GM19023 (cell line): ENCODE results near the gene NCKAP5.

Experiments
- ATAC-seq: cut with Tn5 transposase; IDR thresholded peaks from one replicate; pipeline ENCODE4 v1.9.1; 2021; ENCODE audit warnings: mild to moderate bottlenecking, moderate library complexity; ENCODE audit not compliant: unreplicated experiment

The NCKAP5 gene

DNA sequence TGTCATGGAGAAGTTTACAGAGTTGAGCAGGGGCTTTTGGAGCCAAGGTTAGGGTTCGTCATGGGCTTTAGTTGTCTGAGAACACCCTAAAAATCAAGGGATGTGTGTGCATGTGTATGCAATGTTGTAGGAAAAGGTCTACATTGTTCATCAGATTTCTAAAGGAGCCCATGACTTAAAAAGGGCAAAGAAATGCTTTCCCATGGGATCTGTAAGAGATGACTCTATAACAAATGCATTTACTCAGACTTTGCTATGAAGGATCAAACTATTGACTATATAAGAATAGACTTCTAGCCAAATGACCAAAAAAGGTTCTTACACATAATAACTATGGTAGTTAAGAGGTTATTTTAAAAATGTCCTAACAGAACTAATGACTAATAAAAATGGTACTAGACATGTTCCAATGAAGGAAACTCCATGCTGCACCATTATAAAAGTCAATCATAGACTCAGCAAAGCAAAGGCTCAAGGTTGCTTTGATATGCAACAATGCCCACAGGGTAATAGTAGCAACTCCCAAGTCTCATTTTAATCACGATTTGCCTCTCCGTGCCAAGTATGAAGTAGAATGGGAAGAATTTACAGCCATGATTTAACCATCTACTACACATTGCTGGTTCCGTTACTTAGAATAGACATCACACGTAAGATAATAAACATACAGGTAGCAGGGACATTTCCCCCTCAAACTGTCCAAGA lies 158.5 kb downstream of the NCKAP5 start:
- no peak for ATAC-seq

DNA sequence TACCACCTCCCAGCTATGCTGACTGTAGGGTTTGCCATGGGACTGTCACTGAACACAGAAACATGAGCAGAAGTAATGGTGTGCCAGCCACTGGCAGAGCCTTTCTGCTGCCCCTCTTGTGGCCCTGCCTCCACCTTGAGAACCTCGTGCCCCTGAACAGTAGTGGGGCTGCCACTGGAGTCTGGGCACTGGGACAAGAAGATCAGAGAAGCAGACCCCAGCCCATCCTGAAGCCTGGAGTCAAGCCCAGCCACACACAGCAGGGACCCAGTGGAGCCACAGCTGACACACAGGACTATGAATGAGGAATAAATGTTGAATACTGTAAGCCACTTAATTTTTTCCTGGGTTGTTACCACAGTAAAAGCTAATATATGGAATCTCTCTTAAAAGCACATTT lies 159.6 kb downstream of the NCKAP5 start:
- no peak for ATAC-seq

DNA sequence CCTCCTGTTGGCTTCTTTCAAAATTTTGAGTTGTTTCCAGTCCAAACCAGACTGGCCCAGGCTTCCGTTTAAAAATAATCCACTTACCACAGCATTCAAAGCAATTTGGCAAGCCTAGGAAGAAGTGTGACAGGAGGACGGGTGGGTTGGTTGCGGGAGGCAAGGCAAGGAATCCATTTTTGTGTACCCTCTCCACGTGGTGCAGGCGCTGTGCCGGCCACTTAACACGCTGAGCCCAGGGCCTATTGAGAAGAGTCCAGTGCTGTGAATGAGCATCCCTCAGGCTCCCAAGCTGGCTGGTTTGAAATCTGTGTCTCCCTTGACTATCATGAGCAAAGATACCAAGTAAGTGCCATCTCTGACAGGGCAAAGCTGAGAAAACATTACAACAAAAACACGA lies 160.9 kb downstream of the NCKAP5 start:
- ATAC-seq = no peak

DNA sequence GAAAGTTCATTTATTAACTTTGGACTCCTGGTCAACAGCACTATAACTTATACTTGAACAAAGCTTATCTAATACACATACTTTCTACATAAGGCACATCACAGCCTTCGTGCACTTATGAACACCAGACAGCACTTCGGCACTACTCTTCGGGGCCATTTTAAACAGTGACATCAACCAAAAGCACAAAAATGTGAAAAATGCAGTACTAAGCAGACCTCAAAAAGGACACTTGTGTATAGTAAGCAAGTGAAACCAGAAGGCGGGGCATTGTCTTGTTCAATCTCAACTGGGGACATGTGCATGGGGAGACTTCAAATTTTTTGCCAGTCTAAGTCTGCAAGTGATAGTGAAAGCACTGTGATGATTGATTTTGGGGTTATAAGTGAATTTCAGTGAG lies 163.0 kb downstream of the NCKAP5 start:
- no peak for ATAC-seq

DNA sequence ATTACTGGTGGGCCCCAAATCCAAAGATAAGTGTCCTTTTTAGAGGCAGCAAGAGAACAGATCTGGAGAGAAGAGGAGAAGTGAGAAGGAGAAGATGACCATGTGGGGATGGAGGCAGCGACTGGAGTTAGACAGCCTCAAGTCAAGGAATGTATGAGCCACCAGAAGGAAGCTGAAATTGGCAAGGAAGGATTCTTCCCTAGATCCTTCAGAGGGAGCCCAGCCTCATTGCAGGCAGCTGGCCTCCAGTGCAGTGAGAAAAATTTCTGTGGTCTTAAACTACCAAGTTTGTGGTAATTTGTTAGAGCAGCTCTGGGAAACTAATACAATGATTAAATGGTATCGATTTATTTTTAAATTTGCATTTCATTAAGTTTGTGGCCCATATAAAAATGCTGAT lies 167.9 kb downstream of the NCKAP5 start:
- no peak for ATAC-seq

DNA sequence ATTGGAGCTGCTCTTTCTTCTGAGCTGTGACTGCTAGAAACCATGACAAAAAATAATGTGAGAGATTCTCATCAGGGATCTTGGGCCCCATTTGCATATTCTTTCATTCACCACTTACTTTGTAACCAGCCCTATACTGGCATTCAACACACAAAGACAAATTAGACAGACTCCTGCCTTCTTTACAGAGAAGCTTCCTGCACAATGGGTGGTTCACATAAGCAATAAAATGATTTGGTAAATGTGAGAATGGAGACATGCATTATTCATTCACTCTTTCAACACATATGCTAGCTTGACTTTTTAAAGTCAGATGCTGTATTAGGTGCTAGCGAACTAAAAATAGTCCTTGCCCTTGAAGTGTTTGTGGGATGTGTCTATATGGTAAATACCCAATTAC lies 174.4 kb downstream of the NCKAP5 start:
- ATAC-seq = no peak

DNA sequence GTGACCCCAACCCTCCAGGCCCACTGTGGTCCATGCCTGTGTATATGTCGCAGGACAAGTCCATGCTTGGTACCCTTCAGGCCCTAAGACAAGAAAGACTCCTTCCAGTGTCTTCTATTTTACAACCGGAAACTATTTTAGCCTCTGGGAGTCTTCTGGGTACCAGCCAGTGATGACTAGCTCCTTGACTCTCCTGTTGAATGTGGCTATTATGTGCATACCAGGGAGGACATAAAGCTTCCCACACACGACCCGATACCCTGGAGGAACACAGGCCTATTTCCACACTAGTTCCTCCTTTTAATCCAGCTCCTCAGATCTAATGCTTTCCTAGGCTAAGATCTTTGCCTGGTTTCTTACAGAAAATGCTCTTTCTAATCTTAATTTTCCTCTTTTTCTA lies 178.1 kb downstream of the NCKAP5 start:
- no peak for ATAC-seq

DNA sequence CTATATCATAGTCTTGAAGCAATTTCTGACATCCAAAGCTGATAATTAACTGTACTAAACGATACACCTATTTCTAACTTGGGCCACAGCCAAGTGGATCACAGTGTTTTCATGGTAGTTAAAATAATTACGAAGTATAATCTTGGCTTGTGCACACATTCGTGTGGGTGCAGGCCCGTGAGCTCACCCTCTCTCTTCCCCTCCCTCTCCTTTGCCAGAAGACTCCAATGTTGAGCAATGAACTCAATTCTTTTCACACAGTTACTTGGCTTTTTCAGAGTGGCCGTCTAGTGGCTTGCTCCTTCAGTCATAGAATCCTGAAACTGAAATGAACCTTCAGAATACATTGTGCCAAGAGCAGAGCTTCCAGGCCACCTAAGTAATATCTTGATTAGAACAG lies 178.7 kb downstream of the NCKAP5 start:
- ATAC-seq = no peak

DNA sequence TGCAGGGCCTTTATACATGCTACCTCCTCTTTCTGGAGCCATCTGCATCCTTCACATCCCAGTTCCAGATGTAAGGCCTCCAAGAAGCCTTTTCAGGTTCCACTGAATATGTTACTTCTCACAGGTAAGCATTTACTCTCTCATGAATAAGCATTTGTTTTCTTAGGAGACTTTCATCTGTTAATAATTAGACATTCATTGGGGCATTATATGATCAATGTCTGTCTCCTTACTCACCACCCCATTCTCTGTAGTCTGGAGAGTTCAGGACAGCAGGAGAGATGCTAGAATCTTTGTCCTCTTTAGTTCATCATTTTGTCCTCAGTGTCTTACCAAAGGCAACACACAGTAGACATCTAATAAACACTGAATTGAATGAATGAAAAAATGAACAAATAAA lies 185.7 kb downstream of the NCKAP5 start:
- ATAC-seq = no peak

DNA sequence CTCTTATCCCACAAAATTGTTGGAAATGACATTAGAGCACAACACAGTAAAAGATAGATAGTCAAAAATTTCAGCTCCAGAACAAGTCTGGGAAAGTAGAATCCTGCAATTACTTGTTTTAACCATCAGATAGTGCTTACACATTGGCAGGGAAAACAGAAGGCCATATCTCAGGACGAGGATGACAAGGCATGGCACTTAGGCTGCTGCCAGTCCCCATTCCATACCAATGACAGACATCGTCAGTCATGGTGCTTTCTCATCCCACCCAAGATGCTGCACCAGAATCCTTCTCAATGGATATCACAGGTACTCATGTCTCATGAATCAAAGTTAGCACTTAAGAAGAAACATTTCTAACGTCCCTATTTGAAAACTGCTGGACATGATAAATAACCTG lies 187.3 kb downstream of the NCKAP5 start:
- ATAC-seq = no peak

DNA sequence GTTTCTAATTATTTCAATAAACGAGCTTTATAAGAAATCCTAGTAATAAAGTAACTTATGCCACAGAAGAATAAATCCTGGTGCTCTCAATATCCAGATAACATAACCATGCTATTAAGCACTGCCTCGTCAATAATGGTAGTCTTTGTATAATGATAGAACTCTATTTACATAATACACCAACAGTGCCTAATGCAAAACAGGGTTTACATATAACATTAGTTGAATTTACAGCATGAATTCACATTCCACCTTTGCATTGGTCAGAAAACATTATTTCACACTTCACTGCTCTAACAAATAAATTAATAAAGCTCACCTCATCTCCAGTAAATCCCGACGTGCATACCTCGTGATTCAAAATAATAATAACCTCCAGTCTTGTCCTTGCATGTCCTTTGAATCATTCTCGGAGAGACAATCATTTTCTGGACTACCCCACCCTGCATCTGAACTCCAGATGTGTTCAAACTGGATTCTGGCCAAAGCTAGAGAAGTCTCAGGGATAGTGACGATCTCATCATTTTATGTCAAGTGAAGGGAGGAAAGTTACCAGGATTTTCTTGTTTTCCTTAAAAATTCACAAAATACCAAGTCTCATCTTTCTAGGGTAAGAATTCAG lies 189.2 kb downstream of the NCKAP5 start:
- no peak for ATAC-seq

DNA sequence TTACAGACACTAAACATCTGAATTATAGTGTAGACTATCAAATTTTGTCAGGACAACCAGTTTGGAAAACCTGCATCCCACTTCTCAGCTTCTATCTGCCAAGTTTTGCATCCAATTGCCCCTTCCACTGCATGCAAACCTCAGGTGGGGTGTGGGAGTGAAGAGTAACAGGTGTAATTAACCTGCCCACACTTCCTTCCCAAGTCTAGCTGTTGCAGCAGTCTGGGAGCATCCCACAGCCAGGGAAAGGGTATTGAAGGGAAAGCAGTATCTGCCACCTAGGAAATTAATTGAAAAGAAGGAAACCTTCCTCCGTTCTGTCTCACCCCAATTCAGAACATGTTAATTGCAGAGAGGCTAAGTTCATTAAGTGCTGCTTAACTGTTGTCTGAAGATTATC lies 189.9 kb downstream of the NCKAP5 start:
- ATAC-seq = no peak

DNA sequence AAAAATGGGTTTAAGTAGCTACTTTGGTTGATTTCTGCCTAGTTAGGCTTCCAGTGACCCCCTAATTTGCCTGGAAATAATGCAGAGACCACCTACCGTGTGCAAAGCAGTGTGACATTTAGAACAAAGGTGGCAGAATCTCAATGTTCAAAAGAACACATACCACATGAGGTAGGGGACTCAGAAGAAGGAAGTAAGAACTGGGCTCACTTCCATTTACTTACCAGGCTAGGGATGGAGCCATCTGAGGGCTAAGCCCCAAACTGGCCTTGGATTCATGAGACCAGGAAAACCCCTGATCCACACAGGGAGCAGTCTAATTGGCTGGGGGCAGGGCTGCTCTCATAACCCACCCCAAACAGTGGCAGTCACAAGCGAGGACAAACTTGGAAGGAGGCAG lies 190.7 kb downstream of the NCKAP5 start:
- ATAC-seq = no peak

DNA sequence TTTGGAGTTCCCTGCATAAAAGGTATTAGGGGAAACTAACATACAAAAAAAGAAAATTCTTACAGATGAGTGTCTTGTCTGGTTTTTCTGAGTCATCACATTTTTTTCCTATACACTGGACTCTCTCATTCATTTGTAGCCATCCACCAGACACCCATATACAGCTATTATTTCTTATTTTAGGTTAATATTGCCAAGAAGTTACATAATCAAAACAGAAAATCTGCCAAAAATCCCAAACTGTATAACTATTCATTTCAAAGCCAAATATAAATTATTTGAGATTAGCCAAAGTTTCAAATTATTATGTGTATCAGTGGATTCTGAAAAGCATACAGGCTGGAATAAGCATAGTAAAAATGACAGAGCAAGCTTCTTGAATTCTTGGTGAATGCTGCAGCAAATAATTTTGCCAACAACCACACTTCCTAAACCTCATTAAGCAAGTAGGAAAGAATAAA lies 191.2 kb downstream of the NCKAP5 start:
- no peak for ATAC-seq

DNA sequence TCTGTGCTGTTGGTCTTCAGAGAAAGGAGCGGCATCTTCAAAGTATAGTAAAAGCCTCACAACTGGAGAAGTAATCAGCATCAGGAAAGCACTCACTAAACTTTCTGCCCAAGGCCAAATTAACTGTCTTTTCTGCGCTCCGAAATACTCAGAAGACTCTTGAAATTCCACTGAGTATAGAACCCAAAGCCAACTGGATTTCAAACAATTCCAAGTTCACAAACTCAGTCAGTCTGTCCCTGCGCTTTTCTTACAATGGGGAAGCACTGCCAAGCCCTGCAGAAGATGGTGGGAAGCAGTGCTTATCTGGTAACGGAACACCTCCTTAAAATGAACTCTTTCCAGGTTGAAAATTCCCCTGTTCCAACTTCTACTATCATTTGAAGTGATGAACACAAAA lies 193.5 kb downstream of the NCKAP5 start:
- ATAC-seq = no peak

DNA sequence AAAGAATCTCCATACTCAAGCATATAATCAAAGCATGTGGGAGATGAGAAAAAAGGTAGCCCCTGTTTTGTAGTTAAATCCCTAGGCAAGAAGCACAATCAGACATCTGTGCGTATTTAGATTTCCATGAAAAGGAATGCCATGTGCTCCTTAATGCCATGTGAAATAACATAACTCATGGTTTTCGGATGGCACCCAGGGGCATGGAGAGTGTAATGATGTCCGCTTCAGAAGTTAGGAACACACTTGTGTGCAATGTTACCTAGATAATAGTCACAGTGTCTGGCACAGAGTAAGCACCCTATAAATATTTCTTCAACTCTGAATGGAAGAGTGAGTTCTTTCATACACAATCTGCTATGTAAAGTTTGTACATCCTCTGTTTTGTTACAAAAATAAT lies 197.0 kb downstream of the NCKAP5 start:
- no peak for ATAC-seq

DNA sequence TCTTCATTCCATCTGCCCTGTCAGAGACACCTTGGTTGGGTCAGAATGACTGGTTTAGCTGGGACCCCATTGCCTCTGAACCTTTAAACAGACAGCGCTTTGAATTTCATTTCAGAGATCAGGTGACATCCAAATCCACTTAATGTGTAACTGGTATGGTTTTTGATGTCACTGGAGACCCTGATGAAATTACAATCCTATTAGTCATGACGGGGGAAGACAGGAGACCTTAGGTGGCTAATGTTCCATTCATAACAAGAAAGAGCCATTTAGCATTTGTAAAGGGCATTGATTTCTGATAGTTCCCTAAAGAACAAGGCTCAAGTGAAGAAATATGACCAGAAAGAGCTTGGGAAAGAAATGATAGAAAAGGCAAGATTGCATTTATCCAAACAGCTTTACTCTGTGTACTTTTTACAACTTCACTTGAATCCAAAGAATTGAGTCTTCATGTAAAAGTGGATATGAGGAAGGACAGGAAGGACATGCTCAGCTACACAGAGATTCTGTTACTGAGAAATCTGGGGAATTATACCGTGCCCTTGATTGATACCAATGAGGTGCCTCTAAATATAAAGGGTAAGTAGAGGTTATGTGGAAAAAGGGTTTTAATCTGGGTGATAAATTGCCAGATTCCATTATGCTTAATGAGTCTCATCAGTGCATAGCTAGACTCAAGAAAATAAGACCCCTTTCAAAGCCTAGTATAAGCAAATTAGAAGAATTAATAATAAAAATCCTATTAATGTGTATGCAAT lies 198.2 kb downstream of the NCKAP5 start:
- ATAC-seq = no peak

DNA sequence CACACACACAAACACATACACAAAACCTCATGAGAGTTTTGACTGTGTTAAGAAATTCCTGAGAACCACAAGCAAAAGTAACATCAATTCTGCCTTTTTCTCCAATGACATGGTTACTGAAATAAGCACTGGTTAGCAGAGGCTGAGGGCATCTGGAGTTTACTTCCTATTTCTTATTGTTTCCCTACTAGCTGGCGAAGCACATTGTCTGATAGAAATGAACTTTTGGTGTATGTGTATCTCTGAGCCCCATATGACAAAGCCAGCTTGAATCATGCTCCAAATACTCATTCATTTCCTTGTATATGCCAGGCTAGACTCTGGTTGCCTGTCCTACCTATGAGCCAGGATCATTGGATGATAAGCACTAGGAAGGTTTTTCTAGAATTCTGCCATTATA lies 203.1 kb downstream of the NCKAP5 start:
- no peak for ATAC-seq

DNA sequence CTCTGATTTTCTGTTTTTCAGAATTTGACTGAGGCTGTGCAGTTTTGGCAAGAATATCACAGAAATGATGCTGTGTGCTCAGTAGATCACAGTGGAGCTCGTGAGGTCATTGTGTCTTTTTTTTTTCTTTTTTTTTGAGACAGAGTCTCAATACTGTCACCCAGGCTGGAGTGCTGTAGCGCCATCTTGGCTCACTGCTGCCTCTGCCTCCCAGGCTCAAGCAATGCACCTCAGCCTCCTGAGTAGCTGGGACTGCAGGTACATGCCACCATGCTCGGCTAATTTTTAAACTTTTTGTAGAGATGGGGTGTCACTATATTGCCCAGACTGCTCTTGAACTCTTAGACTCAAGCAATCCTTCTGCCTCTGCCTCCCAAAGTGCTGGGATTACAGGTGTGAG lies 203.6 kb downstream of the NCKAP5 start:
- ATAC-seq = no peak

DNA sequence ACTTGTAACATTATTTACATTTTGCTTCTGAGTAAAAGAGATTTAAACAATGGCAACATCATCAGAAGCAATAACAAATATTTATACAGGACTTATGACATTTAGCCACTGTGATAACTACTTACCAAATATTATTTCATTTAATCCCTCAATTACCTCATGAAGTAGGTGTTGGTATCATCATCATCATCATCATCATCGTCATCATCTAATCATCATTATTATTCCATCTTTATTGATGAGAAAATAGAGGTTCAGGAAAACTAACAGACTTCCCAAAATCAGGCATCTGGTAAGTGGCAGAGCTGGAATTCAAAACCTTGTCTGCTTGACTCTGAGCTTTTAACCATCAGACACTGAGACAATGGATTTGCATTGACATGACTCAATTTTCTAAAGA lies 204.4 kb downstream of the NCKAP5 start:
- no peak for ATAC-seq

DNA sequence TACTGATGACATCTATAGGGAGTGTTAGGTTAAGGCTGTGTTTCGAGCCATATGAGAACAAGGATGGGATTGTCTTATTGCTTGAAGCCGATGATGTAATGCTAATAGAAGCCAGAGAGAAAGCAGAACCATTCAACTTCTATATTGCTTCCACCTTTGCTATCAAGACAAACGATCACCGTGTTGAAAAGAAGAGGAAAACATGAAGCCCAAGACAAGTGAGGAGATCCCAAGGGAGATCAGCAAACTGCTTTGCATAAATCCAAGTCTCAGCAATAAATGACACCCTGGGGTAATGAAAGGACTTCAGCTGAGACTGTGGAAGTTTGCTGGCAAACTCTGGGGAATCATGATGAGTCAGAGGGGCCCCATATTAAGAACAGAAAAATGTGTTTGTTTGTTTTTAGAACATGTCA lies 206.2 kb downstream of the NCKAP5 start:
- no peak for ATAC-seq

DNA sequence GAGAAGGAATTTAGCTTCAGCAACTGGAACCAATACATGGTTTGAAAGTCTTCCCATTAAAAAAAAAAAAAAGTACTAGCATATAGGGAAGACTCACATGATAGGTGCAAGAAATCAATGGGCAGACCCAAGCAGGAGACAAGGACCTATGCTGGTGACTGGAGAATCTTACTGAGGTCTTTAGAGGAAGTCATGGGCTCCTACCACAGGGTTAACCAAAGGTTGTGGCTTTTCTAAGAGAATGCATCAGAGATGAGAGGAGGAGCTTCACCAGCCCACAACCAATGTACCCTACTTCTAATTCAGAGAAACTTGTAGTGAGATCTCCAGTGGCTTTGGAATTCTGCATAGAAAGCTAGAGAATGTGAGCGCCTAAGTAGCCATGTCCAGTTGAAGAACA lies 207.4 kb downstream of the NCKAP5 start:
- peak; percentile 47 for ATAC-seq
